ENCODE results near the gene SAPCD1. TPM values are rescaled to one million over a fixed set of nuclear protein-coding genes. Genes with fewer than 3 reads are reported as not detected.
"Not testable (repeated sequence)": the region's sequence is repeated elsewhere in the genome, so short reads cannot be mapped to it uniquely, and the experiment has no call there.

Gene SAPCD1
- total RNA-seq, 2 experiments from 2014 or later, result 12.8 to 19.2 TPM

DNA sequence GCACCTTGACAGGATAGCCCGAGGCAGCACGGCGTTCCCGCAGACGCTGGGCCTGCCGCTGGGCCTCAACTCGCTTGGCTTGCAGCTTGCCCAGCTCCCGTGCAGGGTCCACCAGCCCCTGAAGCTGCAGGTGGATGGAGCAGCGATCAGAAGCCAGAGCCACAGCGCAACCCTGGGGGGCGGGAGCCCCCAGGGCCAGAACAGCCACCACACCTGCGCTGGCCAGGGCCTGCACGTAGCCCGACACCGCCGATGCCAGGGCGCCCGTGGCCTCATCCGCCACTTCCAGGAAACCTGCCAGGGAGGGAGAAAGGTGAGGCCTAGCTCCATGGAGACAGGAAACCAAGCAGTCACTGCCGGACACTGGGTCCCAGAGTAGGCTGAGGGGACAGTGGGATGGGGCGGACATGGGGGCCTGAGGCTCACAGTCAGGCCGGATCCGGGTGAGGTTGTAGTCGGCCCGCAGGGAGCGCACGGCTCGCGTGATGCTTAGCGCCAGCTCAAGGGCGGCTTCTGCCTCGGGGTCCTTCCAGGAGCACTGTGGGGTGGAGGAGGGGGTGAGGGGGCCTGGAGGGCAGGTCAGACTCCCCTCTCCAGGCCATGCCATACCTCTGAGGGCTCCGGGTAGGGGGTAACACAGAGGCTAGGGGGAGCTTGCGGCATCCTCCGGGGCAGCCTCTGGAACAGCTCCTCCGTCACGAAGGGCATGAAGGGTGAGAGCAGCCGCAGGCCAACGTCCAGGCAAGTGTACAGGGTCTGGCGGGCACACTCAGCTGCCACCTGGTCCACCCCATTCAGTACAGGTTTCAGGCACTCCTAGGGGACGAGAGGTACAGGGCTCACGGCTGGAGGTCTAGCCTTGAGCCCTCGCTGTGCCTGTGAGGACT lies 16.8 kb downstream of the SAPCD1 start:
- no peaks in the 10 kb centered on the region for H3K27me3 Mint-ChIP-seq
- peaks cover 28% of the 10 kb centered on the region for H3K4me1 Mint-ChIP-seq
- H3K36me3 Mint-ChIP-seq, result peaks cover 10% of the 10 kb centered on the region
- H3K4me3 Mint-ChIP-seq, result no peak overlapping the region
- H3K27ac Mint-ChIP-seq, result no peak overlapping the region
- no peaks in the 10 kb centered on the region for H3K9me3 Mint-ChIP-seq (ENCODE audit: low read depth)
- CTCF ChIA-PET, result interaction anchor here (1.0 to 2.9 kb wide), 3 partner anchors 10 to 51 kb away, joined by 3 to 15 read pairs (median 6); no protein-coding TSS in a partner anchor
- DNase-seq, result no peak
- ATAC-seq, result no peak

DNA sequence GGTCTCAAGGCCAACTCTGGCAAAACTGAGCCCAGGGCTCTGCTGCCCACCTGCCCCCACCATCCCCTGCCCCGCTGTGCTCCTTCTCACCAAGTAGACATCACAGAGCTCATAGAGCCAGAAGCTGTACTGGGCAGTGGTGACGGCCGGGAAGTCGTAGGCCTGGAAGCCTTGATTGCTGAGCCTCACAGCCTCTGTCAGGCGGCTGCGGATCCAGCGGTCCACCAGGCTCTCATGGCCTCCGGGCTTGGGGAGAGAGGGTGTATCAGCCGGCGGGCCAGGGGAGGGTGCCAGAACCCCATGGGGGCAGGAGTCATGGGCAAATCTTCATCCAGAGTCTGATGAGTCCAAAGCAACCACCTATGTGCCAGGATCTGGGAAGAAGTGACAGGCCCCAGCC lies 17.5 kb downstream of the SAPCD1 start:
- Mint-ChIP-seq H3K9me3 (ENCODE audit: low read depth) (no peaks in the 10 kb centered on the region), H3K27ac (no peak overlapping the region), H3K4me3 (no peak overlapping the region), H3K36me3 (peaks cover 17% of the 10 kb centered on the region), H3K27me3 (no peaks in the 10 kb centered on the region), H3K4me1 (peaks cover 28% of the 10 kb centered on the region)
- DNase-seq (no peak), ATAC-seq (no peak)
- CTCF ChIA-PET, result interaction anchor here (1.0 to 2.9 kb wide), 4 partner anchors 10 to 51 kb away, joined by 3 to 15 read pairs (median 6); no protein-coding TSS in a partner anchor

DNA sequence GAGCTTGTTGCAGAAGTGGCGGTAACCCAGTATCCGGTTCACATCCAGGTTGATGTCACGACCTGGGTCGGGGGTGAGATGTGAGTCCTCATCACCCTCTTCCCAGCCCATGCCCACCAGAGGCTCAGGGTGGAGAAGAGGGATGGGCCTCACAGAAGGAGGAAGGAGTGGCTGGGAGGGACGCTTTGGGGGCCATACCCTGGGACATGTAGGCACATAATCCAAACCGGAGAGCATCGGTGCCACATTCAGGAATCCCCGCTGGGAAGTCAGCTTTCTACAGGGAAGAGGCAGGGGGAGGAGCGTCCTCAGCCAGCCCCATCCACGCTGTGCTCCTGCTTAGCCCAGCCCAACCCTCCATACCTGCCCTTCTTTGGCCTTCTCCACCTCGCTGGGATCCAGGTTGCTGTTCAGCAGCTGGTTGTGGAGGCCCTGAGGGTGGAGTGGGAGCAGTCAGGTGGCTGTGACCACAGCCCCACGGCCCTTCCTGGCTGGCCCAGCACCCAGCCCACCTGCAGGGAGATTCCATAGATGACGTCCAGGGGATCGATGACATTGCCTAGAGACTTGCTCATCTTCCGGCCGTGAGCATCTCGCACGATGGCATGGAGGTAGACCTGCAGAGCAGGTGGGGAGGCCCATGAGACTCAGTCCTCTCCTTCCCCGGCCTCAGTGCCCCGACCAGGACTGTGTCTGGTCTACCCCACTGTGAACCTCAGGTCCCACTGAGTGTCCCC lies 18.2 kb downstream of the SAPCD1 start:
- DNase-seq (no peak), ATAC-seq (no peak)
- Mint-ChIP-seq H3K27ac (no peak overlapping the region), H3K36me3 (peaks cover 19% of the 10 kb centered on the region), H3K27me3 (no peaks in the 10 kb centered on the region), H3K4me1 (peaks cover 21% of the 10 kb centered on the region), H3K4me3 (no peak overlapping the region), H3K9me3 (ENCODE audit: low read depth) (no peaks in the 10 kb centered on the region)
- CTCF ChIA-PET, result interaction anchor here (1.0 to 1.8 kb wide), 4 partner anchors 10 to 50 kb away, joined by 3 to 7 read pairs (median 6); no protein-coding TSS in a partner anchor

DNA sequence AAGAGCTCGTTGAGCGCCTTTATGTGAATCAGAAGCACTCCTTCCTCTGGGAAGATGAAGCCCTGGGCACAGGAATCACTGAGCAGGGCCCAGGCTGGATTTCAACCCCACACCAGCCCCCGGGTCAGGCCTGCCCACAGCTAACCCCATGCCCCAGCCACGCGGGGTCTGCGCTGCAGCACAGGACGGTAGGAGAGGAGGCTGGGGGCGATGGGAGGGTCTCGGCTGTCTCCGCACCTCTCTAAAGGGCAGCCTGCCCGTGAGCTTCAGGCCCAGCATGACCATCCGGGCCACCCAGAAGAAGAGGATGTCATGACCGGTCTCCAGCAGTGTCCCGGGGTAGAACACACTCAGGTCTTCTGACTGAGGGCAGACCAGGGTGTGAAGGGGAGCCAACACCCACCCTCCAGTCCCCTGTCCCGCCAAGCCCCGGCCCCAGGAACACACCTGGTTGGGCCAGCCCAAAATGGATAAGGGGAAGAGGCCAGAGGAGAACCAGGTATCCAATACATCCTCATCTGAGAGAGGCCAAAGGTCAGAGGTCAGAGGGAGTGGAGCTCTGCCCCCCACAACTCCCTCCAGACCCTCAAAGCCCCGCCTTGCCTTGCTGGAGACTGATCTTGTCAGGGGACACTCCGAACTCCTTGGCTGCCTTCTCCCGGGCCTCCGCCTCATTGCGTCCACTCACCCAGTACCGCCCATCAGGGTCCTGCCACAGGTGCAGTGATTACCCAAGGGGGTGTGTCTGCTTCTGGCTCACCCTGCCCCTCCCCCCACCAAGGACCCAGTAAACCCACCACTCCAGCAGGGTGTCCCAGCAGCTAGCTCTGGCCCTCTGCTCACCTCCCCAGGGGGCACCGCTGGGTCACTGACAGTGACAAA lies 19.0 kb downstream of the SAPCD1 start:
- DNase-seq, result no peak
- Mint-ChIP-seq H3K4me3 (no peak overlapping the region), H3K27ac (no peak overlapping the region), H3K27me3 (no peaks in the 10 kb centered on the region), H3K9me3 (ENCODE audit: low read depth) (no peaks in the 10 kb centered on the region), H3K4me1 (peaks cover 14% of the 10 kb centered on the region), H3K36me3 (peaks cover 21% of the 10 kb centered on the region)
- CTCF ChIA-PET, result interaction anchor here (1.8 kb wide), 2 partner anchors 9 to 12 kb away, joined by 6 to 7 read pairs; no protein-coding TSS in a partner anchor
- no peak for ATAC-seq

DNA sequence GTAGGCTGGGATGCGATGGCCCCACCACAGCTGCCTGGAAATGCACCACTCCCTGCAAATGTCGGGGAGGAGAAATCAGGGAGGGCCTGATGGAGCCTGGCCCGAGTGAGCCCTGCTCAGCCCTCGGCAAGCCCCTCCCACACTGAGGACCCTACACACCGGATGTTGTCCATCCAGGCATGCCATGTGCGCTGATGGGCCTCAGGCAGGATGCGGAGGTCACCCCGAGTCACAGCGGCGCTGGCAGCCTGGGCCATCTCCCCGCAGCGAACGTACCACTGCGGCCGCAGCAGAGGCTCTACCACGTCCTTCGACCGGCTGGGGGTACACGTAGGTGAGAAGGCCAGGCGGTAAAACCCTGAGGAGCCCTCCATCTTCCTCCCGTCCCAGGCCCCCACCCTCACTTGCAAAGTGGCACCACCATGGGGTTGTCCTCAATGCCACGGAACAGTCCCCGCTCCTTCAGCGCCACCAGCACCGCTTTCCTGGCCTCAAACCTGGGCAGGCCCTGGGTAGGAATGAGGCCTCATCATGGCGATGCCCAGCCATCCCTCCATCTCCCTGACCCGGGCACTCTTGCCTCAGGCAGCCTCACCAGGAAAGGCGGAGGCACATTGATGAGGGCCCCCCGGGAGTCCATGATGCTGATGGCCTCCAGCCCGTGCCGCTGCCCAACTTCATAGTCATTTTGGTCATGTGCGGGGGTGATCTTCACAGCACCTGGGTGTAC lies 19.8 kb downstream of the SAPCD1 start:
- DNase-seq (no peak), ATAC-seq (no peak)
- Mint-ChIP-seq H3K27ac (no peak overlapping the region), H3K9me3 (ENCODE audit: low read depth) (no peaks in the 10 kb centered on the region), H3K4me3 (no peak overlapping the region), H3K36me3 (peaks cover 21% of the 10 kb centered on the region), H3K4me1 (peaks cover 6% of the 10 kb centered on the region), H3K27me3 (no peaks in the 10 kb centered on the region)
- CTCF ChIA-PET, result interaction anchor here (1.8 kb wide), 1 partner anchor 12 kb away, joined by 6 read pairs; no protein-coding TSS in a partner anchor

DNA sequence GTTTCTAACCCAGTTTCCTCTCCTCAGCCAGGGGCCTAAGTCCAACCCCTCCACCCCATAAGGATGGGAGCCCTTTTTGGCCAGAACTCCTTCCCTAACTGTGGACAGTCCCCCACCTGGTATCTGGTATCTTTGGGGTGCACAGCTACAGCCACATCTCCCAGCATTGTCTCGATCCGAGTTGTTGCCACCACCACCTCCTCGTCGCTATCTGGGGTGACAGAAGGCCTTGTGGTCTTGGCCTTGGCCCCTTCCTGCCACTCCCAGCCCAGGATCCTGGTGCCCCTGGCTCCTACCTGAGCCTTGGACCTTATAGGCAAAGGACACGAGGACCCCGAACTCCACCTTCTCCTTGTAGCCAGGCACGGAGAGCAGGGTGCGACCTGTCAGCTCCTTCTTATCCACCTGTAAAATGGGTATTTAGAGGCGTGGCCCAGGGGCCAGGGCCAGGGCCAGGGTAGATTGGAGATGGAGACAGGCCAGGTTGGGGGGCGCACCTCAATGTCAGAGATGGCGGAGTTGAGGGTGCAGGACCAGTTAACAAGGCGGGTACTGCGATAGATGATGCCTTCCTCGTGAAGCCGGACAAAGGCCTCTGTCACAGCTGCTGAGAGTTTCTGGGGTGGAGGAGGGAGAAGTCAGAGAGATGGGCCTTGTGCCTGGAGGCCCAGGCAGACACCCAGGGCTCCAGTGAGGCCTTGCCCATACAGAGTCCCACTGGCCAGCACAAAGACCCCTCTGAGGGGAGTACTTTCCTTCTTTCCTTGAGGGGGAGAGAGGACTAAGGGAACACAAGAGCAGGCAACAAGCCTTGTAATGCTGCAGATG lies 21.9 kb downstream of the SAPCD1 start:
- CTCF ChIA-PET, result interaction anchor here (1.3 to 1.9 kb wide), 3 partner anchors 15 to 55 kb away, joined by 3 to 9 read pairs (median 4); partner anchors contain the start of genes DDAH2 and LSM2
- H3K9me3 Mint-ChIP-seq (ENCODE audit: low read depth), result no peaks in the 10 kb centered on the region
- H3K27ac Mint-ChIP-seq, result no peak overlapping the region
- peaks cover 2% of the 10 kb centered on the region for H3K4me1 Mint-ChIP-seq
- H3K27me3 Mint-ChIP-seq, result no peaks in the 10 kb centered on the region
- DNase-seq (no peak), ATAC-seq (no peak)
- H3K36me3 Mint-ChIP-seq, result peaks cover 21% of the 10 kb centered on the region
- H3K4me3 Mint-ChIP-seq, result no peak overlapping the region

DNA sequence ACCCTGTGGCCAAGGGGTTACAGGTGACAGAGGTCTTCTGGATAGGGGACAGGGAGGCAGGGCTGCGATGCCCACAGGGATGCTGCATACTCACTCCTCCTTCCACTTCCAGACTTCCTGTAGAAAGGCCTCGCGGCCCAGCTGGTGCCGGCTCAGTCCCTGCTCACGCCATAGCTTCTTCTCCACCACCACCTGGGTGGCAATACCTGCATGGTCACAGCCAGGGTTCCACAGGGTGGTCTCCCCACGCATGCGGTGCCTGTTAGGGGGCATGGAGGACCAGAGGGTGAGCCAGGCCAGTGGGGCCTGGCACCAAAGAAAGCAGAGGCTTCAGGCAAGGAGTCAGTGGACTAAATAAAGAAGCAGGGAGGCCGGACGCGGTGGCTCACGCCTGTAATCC lies 23.0 kb downstream of the SAPCD1 start:
- Mint-ChIP-seq H3K9me3 (ENCODE audit: low read depth) (no peaks in the 10 kb centered on the region), H3K4me3 (no peak overlapping the region), H3K27me3 (no peaks in the 10 kb centered on the region), H3K4me1 (peaks cover 5% of the 10 kb centered on the region), H3K36me3 (peaks cover 23% of the 10 kb centered on the region), H3K27ac (no peak overlapping the region)
- CTCF ChIA-PET, result interaction anchor here (1.4 to 6.3 kb wide), 3 partner anchors 15 to 21 kb away, joined by 4 to 39 read pairs (median 9); partner anchors contain the start of gene LSM2
- DNase-seq, result no peak
- no peak for ATAC-seq

DNA sequence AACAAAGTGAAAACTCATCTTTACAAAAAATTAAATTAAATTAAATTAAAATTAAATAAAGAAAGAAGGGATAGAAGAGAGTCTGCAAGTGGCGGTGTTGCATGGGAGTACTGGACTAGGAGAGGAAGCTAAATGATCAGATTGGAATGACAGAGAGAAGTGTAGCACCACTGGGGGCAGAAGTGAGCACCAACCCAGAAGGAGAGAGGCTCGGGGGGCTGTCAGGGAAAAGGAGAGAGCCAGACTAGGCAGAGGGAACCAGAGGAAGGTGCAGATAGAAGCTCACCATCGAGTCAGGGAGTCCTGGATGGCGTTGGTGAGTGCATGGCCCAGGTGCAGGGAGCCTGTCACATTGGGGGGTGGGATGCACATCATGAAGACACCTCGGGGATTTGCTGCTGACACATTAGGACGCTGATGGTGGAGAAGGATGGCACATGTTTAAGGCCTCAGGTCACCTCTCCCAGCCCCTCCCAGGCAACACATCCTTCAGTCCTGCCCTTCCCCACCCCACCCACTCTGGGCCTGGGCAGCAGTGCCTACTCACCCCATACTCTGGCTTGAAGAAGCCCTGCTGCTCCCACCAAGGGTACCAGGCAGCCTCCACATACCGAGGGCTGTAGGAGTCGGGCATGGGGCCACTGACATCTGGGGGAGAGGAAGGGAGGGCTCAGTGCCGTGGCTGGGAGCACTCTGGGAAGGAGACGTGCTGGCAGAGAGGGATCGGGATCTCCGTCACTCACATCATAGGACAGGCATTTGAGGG lies 29.1 kb downstream of the SAPCD1 start:
- H3K36me3 Mint-ChIP-seq, result peaks cover 18% of the 10 kb centered on the region
- H3K27ac Mint-ChIP-seq, result peak overlapping the region; percentile 56
- CTCF ChIA-PET, result interaction anchor here (0.6 to 6.3 kb wide), 25 partner anchors 8 to 262 kb away, joined by 3 to 39 read pairs (median 5); partner anchors contain the start of genes C6orf47, HSPA1A, HSPA1B and HSPA1L
- H3K27me3 Mint-ChIP-seq, result no peaks in the 10 kb centered on the region
- peaks cover 34% of the 10 kb centered on the region for H3K4me1 Mint-ChIP-seq
- ATAC-seq (no peak), DNase-seq (peak; percentile 63)
- no peak overlapping the region for H3K4me3 Mint-ChIP-seq
- H3K9me3 Mint-ChIP-seq (ENCODE audit: low read depth), result no peaks in the 10 kb centered on the region

DNA sequence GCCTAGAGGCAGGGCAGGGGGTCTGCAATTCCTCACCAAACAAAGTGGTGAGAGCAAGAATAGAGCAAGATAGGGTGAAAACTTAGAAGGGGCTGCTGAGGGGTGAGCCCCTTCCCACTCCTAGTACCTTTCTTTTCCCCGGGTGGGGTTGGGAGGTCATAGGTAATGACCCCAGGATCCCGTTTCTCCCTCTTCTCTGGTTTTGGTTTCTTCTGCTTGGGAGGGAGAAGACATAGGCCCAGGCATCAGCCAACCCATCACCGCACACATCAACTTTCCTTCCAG lies 29.6 kb downstream of the SAPCD1 start:
- DNase-seq (no peak), ATAC-seq (no peak)
- H3K4me1 Mint-ChIP-seq, result peaks cover 39% of the 10 kb centered on the region
- H3K27me3 Mint-ChIP-seq, result no peaks in the 10 kb centered on the region
- no peak overlapping the region for H3K4me3 Mint-ChIP-seq
- H3K27ac Mint-ChIP-seq, result no peak overlapping the region
- CTCF ChIA-PET, result interaction anchor here (0.6 to 6.3 kb wide), 15 partner anchors 12 to 133 kb away, joined by 3 to 39 read pairs (median 5); partner anchors contain the start of genes C6orf47, HSPA1A, HSPA1L and LY6G5B
- peaks cover 19% of the 10 kb centered on the region for H3K36me3 Mint-ChIP-seq
- H3K9me3 Mint-ChIP-seq (ENCODE audit: low read depth), result no peaks in the 10 kb centered on the region

DNA sequence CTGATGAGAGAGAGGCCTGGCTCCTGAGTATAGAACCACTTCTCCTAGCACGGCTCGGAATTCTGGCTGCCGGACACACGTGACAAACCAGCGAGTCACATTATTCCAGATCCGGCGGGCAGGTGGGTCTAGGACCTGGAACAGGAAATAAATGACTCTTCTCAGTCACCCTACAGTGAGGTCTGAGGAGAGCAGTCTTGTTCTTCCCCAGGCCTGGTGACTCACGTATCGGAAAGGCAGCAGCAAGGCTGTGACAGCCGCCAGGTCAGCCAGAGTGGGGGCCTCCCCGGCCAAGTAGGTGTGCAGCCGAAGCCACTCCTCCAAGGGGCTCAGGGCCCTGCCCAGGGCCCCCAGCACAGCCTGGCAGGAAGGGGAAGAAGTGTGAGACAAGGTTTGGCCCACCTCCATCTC lies 30.3 kb downstream of the SAPCD1 start:
- Mint-ChIP-seq H3K4me1 (peaks cover 46% of the 10 kb centered on the region), H3K27ac (peak overlapping the region; percentile 75), H3K4me3 (no peak overlapping the region), H3K9me3 (ENCODE audit: low read depth) (no peaks in the 10 kb centered on the region), H3K36me3 (peaks cover 24% of the 10 kb centered on the region), H3K27me3 (no peaks in the 10 kb centered on the region)
- no peak for DNase-seq
- no peak for ATAC-seq
- CTCF ChIA-PET, result no interaction called here

DNA sequence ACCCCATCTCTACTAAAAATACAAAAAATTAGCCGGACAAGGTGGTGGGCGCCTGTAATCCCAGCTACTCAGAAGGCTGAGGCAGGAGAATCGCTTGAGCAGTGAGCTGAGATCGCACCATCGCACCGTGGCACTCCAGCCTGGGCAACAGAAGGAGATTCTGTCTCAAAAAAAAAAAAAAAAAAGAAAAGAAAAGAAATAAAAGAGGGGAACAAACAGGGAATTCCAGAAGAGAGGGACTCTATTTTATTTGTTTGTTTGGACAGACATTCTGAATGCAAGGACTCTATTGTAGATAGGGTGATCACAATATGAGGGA lies 31.4 kb downstream of the SAPCD1 start:
- CTCF ChIA-PET, result interaction anchor here (0.7 to 2.6 kb wide), 4 partner anchors 21 to 1721 kb away, joined by 3 to 13 read pairs (median 5); partner anchors contain the start of gene CLIC1
- ATAC-seq, result not testable (repeated sequence)

More for the DNA sequence above, 31.4 kb downstream of the SAPCD1 start:
- not testable (repeated sequence) for H3K27me3 Mint-ChIP-seq; H3K9me3 Mint-ChIP-seq (ENCODE audit: low read depth); DNase-seq
- Mint-ChIP-seq H3K36me3 (peaks cover 30% of the 10 kb centered on the region), H3K27ac (peak overlapping the region; percentile 89), H3K4me1 (peaks cover 53% of the 10 kb centered on the region), H3K4me3 (peak overlapping the region; percentile 96)

Measured in activated CD8-positive, alpha-beta memory T cell treated with anti-CD3 and anti-CD28 coated beads, Interleukin-2, amount 10 ng/mL, durations not matched to agents 7 days and 5 days (primary cell).